ENCODE measurements around the gene EGFL8. TPM values are rescaled to one million over a fixed set of nuclear protein-coding genes. Genes with fewer than 3 reads are reported as not detected.

EGFL8 gene
- total and polyA plus RNA-seq, 9 of the 15 experiments (the other 6 are each of a cell fraction or from before 2014, with no cell fraction given), result 2.2 to 47.4 (median 14.2) TPM

GRCh38 chr6:32167761-32168262 is 3.4 kb downstream of the EGFL8 start (continued):
- TF ChIP-seq REST (IDR thresholded peaks at IDR 0.05; ENCODE audit: borderline replicate concordance) (no peak; the same call in 1 of the 2 replicates), REST (CRISPR knock-in tag; IDR thresholded peaks at IDR 0.05; ENCODE audit: low read depth) (no peak), ZNF696 (CRISPR knock-in tag; conservative IDR thresholded peaks at IDR 0.05) (no peak), ZNF830 (CRISPR knock-in tag; IDR thresholded peaks at IDR 0.05) (no peak), YBX1 (IDR thresholded peaks at IDR 0.05) (no peak), ZHX1 (conservative IDR thresholded peaks at IDR 0.05; ENCODE audit: low read length) (no peak), HSF4 (CRISPR knock-in tag; IDR thresholded peaks at IDR 0.05; ENCODE audit: borderline replicate concordance) (peak; percentile 40; the same call in 1 of the 2 replicates), ZNF24 (IDR thresholded peaks at IDR 0.05) (0 out of 2 replicates have a peak, but pooled peaks have one; percentile 10), POLR2AphosphoS2 (IDR thresholded peaks at IDR 0.05; ENCODE audit: low read length) (peak; percentile 18; the same call in 1 of the 2 replicates), CBFA2T2 (conservative IDR thresholded peaks at IDR 0.05) (peak; percentile 94), ZNF75A (CRISPR knock-in tag; IDR thresholded peaks at IDR 0.05) (no peak), ZNF274 (IDR thresholded peaks at IDR 0.05; ENCODE audit: borderline replicate concordance, low read depth, low read length) (no peak), IFI16 (CRISPR knock-in tag; IDR thresholded peaks at IDR 0.05) (no peak), ZFP91 (CRISPR knock-in tag; IDR thresholded peaks at IDR 0.05) (no peak), FOXM1 (IDR thresholded peaks at IDR 0.05; ENCODE audit: low read depth) (peak; percentile 90), FOXM1 (CRISPR knock-in tag; IDR thresholded peaks at IDR 0.05; ENCODE audit: low read depth) (no peak), DACH1 (IDR thresholded peaks at IDR 0.05; ENCODE audit: partially characterized antibody) (peak; percentile 70), SAP30 (IDR thresholded peaks at IDR 0.05; ENCODE audit: borderline replicate concordance, insufficient read depth, low read depth, low read length, poor library complexity, severe bottlenecking) (no peak)

Measured in K562 (cell line).